ENCODE data around the gene DUS3L.

DNA sequence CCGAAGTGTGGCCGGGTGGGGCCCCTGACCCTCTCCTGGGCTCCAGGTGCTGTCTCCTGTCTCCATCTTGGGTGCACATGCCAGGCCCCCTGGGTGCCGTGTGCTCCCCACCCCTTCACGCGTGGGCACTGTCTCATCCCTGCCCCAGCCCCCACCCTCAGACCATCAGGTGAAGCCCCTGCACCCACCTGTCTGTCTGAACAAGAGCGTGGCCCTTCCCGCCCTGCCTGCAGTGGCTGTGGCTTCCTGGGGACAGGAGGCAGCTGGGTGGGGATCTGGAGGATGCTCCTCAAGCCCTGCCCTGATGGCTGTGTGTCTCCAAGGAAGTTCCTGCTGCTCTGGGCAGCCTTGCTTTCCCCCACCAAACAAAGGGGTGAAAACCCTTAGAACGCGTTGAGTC lies 8.6 kb downstream of the DUS3L start:
- TF ChIP-seq POLR2A (IDR thresholded peaks at IDR 0.05; ENCODE audit: low read depth) (no peak), POLR2AphosphoS5 (IDR thresholded peaks at IDR 0.05) (no peak), CTCF (IDR thresholded peaks at IDR 0.05) (no peak)

Measured in esophagus muscularis mucosa (tissue), 3 donors.